ENCODE results near the gene SNTB2. TPM values are rescaled to one million over a fixed set of nuclear protein-coding genes. Genes with fewer than 3 reads are reported as not detected.

SNTB2 gene
- total and polyA plus RNA-seq, 9 of the 15 experiments (the other 6 are each of a cell fraction or from before 2014, with no cell fraction given) = 1.2 to 13.7 (median 5.7) TPM

DNA sequence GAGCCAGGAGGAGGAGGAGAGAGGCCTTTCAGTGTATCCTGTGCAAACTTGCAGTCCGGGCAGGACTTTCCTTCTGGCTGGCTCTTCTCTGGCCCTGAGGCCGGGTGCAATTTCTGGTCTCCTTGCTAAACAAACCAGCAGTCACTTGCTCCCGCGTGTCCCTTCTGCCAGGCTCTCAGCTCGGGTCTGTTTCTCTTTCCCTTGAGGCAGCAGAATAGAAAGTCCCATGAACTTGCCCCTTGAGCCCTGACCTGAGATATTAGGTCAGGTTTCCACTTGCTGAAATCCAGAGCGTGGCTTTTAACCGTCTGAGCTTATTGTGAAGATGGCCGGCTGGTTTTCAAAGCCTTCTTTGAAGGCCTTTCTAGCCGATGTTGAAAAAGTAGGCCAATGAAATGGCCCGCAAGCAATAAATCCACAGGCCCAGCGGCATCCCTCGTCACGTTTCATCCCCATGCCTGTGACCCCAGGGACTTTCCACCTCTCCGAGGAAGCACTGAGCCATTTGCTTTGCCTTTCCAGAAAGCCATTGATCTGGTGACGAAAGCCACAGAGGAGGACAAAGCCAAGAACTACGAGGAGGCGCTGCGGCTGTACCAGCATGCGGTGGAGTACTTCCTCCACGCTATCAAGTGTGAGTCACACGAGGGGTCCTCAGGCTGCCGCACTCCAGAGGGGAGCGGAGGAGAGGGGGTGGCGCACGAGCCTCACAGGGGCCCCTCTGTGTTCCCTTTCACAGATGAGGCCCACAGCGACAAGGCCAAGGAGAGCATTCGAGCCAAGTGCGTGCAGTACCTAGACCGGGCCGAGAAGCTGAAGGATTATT is 128.7 kb downstream of the SNTB2 start:
- H3K79me2 ChIP-seq (ENCODE audit: control insufficient read depth, insufficient read depth, low read length) = peaks cover 40% of the 10 kb centered on the region
- no peaks in the 10 kb centered on the region for H3K27me3 ChIP-seq (ENCODE audit: control insufficient read depth in 2 of 2, insufficient read depth in 2 of 2, low read length in 2 of 2)
- H3K4me2 ChIP-seq (ENCODE audit: insufficient read depth, low read length) = no peak overlapping the region
- 0 out of 4 replicates have a peak overlapping the region, but pooled peaks of 1 of the 2 experiments have one; percentile 21 for H3K9ac ChIP-seq (ENCODE audit: insufficient read depth in 1 of 2, low read depth in 2 of 2, low read length in 2 of 2)
- 0 out of 2 replicates have a peak, but pooled peaks cover 3% of the 10 kb centered on the region for H4K20me1 ChIP-seq (replicated peaks; ENCODE audit: control insufficient read depth, insufficient read depth, low read length)
- no peaks in the 10 kb centered on the region for H3K9me1 ChIP-seq (ENCODE audit: control insufficient read depth, insufficient read depth, low read length)
- H2AFZ ChIP-seq (ENCODE audit: low read depth, low read length) = no peak overlapping the region
- H3K9me3 ChIP-seq (replicated peaks; ENCODE audit: control insufficient read depth, insufficient read depth, low read depth, low read length) = no peaks in the 10 kb centered on the region
- H3K4me3 ChIP-seq = no peak overlapping the region
- ChIA-PET POLR2A (interaction anchor here (0.6 to 5.5 kb wide), 2 partner anchors 13 to 131 kb away, joined by 3 to 51 read pairs; partner anchors contain the start of gene PDF), CTCF (ENCODE audit: low intra/inter-chr PET ratio) (no interaction called here)
- in situ Hi-C loops (cut with MboI) (no loop called here), intact Hi-C loops (cut with micrococcal nuclease) (no loop called here)
- FAIRE-seq (no peak), ATAC-seq (no peak), DNase-seq (ENCODE audit: extremely low read depth in 1 of 4, low spot score in 3 of 4) (no peak)
- peaks cover 71% of the 10 kb centered on the region; the same call in 2 of the 3 replicates for H3K36me3 ChIP-seq (ENCODE audit: control insufficient read depth, insufficient read depth, low read length)
- no TSS peak for BruUV-seq (replicated peaks)
- no peak overlapping the region for H3K27ac ChIP-seq (ENCODE audit: extremely low read depth, low read depth, low read length)
- 94% methylated on average over 16 of the region's 30 CpGs for WGBS (ENCODE audit: insufficient coverage, low coverage, missing lambda C conversion rate)
- H3K4me1 ChIP-seq (replicated peaks in 1 of 2; ENCODE audit: control insufficient read depth in 2 of 2, insufficient read depth in 2 of 2, low read length in 2 of 2) = peaks cover 3 to 15% of the 10 kb centered on the region in 2 experiments; a peak in 2 of 5 replicates
- TF ChIP-seq GTF2E2 (tag; IDR thresholded peaks at IDR 0.05) (no peak), TBL1XR1 (IDR thresholded peaks at IDR 0.05; ENCODE audit: low read length in 2 of 2) (no peak), SAP30 (IDR thresholded peaks at IDR 0.05; ENCODE audit: borderline replicate concordance, insufficient read depth, low read depth, low read length, poor library complexity, severe bottlenecking) (no peak), SIN3B (IDR thresholded peaks at IDR 0.05; ENCODE audit: low read depth) (no peak), TOE1 (IDR thresholded peaks at IDR 0.05; ENCODE audit: borderline replicate concordance) (no peak), TOE1 (CRISPR knock-in tag; IDR thresholded peaks at IDR 0.05; ENCODE audit: borderline replicate concordance, low read depth) (no peak), ELF4 (CRISPR knock-in tag; IDR thresholded peaks at IDR 0.05) (no peak), ZBED1 (IDR thresholded peaks at IDR 0.05) (no peak), HEY1 (CRISPR knock-in tag; IDR thresholded peaks at IDR 0.05; ENCODE audit: borderline replicate concordance) (no peak), ZNF212 (CRISPR knock-in tag; IDR thresholded peaks at IDR 0.05) (no peak), ZNF174 (CRISPR knock-in tag; IDR thresholded peaks at IDR 0.05) (no peak), PPARD (CRISPR knock-in tag; IDR thresholded peaks at IDR 0.05) (no peak), ZNF143 (CRISPR knock-in tag; IDR thresholded peaks at IDR 0.05) (no peak), DPF2 (IDR thresholded peaks at IDR 0.05) (no peak), CREBBP (IDR thresholded peaks at IDR 0.05; ENCODE audit: low read depth, low read length) (no peak)
- TF ChIP-seq, protein P1, sequence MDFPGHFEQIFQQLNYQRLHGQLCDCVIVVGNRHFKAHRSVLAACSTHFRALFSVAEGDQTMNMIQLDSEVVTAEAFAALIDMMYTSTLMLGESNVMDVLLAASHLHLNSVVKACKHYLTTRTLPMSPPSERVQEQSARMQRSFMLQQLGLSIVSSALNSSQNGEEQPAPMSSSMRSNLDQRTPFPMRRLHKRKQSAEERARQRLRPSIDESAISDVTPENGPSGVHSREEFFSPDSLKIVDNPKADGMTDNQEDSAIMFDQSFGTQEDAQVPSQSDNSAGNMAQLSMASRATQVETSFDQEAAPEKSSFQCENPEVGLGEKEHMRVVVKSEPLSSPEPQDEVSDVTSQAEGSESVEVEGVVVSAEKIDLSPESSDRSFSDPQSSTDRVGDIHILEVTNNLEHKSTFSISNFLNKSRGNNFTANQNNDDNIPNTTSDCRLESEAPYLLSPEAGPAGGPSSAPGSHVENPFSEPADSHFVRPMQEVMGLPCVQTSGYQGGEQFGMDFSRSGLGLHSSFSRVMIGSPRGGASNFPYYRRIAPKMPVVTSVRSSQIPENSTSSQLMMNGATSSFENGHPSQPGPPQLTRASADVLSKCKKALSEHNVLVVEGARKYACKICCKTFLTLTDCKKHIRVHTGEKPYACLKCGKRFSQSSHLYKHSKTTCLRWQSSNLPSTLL (IDR thresholded peaks at IDR 0.05) = no peak
- TF ChIP-seq, protein P2, sequence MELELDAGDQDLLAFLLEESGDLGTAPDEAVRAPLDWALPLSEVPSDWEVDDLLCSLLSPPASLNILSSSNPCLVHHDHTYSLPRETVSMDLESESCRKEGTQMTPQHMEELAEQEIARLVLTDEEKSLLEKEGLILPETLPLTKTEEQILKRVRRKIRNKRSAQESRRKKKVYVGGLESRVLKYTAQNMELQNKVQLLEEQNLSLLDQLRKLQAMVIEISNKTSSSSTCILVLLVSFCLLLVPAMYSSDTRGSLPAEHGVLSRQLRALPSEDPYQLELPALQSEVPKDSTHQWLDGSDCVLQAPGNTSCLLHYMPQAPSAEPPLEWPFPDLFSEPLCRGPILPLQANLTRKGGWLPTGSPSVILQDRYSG (tag; conservative IDR thresholded peaks at IDR 0.05; ENCODE audit: low read depth) = no peak
- TF ChIP-seq, protein P3, sequence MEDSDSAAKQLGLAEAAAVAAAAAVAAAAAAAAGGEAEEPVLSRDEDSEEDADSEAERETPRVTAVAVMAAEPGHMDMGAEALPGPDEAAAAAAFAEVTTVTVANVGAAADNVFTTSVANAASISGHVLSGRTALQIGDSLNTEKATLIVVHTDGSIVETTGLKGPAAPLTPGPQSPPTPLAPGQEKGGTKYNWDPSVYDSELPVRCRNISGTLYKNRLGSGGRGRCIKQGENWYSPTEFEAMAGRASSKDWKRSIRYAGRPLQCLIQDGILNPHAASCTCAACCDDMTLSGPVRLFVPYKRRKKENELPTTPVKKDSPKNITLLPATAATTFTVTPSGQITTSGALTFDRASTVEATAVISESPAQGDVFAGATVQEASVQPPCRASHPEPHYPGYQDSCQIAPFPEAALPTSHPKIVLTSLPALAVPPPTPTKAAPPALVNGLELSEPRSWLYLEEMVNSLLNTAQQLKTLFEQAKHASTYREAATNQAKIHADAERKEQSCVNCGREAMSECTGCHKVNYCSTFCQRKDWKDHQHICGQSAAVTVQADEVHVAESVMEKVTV (CRISPR knock-in tag; IDR thresholded peaks at IDR 0.05) = no peak

Measured in K562 (cell line).